ENCODE results near the gene STH. TPM values are rescaled to one million over a fixed set of nuclear protein-coding genes. Genes with fewer than 3 reads are reported as not detected.

The STH gene
- total RNA-seq, 3 donors from 2014 or later: not detected

- peak; percentile 41 for ATAC-seq
- no peak for DNase-seq
- no peak for TF ChIP-seq CTCF (IDR thresholded peaks at IDR 0.05)
- intact Hi-C loops (cut with DNase I, micrococcal nuclease): no loop called here
- Histone ChIP-seq H3K4me3 (no peak overlapping the region), H3K36me3 (ENCODE audit: low read depth) (peaks cover 23% of the 10 kb centered on the region), H3K4me1 (ENCODE audit: low read depth) (no peaks in the 10 kb centered on the region), H3K9me3 (no peaks in the 10 kb centered on the region)
Observed at GRCh38 chr17:46035112-46035818, 36.2 kb downstream of the STH start.

GRCh38 chr17:46036491-46036890, 37.4 kb downstream of the STH start:
- ATAC-seq (no peak), DNase-seq (no peak)
- H3K4me1 ChIP-seq (ENCODE audit: low read depth): no peaks in the 10 kb centered on the region
- peaks cover 23% of the 10 kb centered on the region for H3K36me3 ChIP-seq (ENCODE audit: low read depth)
- no peak for TF ChIP-seq CTCF (IDR thresholded peaks at IDR 0.05)
- no peaks in the 10 kb centered on the region for H3K9me3 ChIP-seq
- intact Hi-C loops (cut with DNase I, micrococcal nuclease): no loop called here
- no peak overlapping the region for H3K4me3 ChIP-seq

- TF ChIP-seq CTCF (IDR thresholded peaks at IDR 0.05): no peak
Observed at GRCh38 chr17:46037722-46038255, 38.7 kb downstream of the STH start.

GRCh38 chr17:46038414-46038813, 39.4 kb downstream of the STH start:
- H3K4me1 ChIP-seq (ENCODE audit: low read depth): peaks cover 10% of the 10 kb centered on the region
- intact Hi-C loops (cut with DNase I, micrococcal nuclease): no loop called here
- no peaks in the 10 kb centered on the region for H3K9me3 ChIP-seq
- no peak for ATAC-seq
- peaks cover 14% of the 10 kb centered on the region for H3K36me3 ChIP-seq (ENCODE audit: low read depth)
- no peak for DNase-seq
- TF ChIP-seq CTCF (IDR thresholded peaks at IDR 0.05): no peak
- H3K4me3 ChIP-seq: no peak overlapping the region

More at GRCh38 chr17:46037722-46038255, 38.7 kb downstream of the STH start:
- DNase-seq (no peak), ATAC-seq (no peak)
- Histone ChIP-seq H3K4me1 (ENCODE audit: low read depth) (peaks cover 4% of the 10 kb centered on the region), H3K9me3 (no peaks in the 10 kb centered on the region), H3K4me3 (no peak overlapping the region), H3K36me3 (ENCODE audit: low read depth) (peaks cover 20% of the 10 kb centered on the region)
- intact Hi-C loops (cut with DNase I, micrococcal nuclease): no loop called here

- no peaks in the 10 kb centered on the region for H3K9me3 ChIP-seq
- peaks cover 13% of the 10 kb centered on the region for H3K36me3 ChIP-seq (ENCODE audit: low read depth)
- ATAC-seq (no peak), DNase-seq (no peak)
- no peak for TF ChIP-seq CTCF (IDR thresholded peaks at IDR 0.05)
- H3K4me3 ChIP-seq: no peak overlapping the region
- H3K4me1 ChIP-seq (ENCODE audit: low read depth): peaks cover 15% of the 10 kb centered on the region
- intact Hi-C loops (cut with DNase I, micrococcal nuclease): no loop called here
Observed at GRCh38 chr17:46038937-46039336, 39.9 kb downstream of the STH start.

All from mucosa of descending colon (tissue), 3 donors.